C4-2B (cell line): ENCODE data around the gene PTPRM.

Experiments used
- CTCF ChIP-seq: fragments of 450-650 bp; conservative IDR thresholded peaks from 2 replicates; pipeline ENCODE4 v1.5.1; 2017; ENCODE audit warnings: mild to moderate bottlenecking
- ZFX ChIP-seq: fragments of 450-650 bp; IDR thresholded peaks from 2 replicates; pipeline ENCODE4 v1.6.1; 2017

- TF ChIP-seq CTCF (no peak), ZFX (no peak)
Observed at GRCh38 chr18:8036551-8036950, 469.4 kb downstream of the PTPRM start.
